Suprapubic skin (tissue), 3 donors: ENCODE results near the gene CSRP1.

Experiments used
- CTCF ChIP-seq, 2 donors: fragments of 200-600 bp in 1 of 2; fragments of 450-650 bp in 1 of 2; sonication (generic) in 1 of 2; IDR thresholded peaks; one replicate each; pipeline ENCODE4 v1.5.1; 2016 to 2019; ENCODE audit warnings: antibody characterized with exemption in 2 of 2, mild to moderate bottlenecking in 1 of 2, moderate library complexity in 1 of 2
- EP300 ChIP-seq: sonication (generic); formaldehyde crosslinking; IDR thresholded peaks from one replicate; pipeline ENCODE4 v1.6.1; 2017; ENCODE audit warnings: antibody characterized with exemption
- POLR2A ChIP-seq, 2 donors: fragments of 450-650 bp; IDR thresholded peaks; one replicate each; pipeline ENCODE4 v1.6.1; 2017; ENCODE audit warnings: antibody characterized with exemption in 2 of 2, mild to moderate bottlenecking in 2 of 2, moderate library complexity in 2 of 2

DNA sequence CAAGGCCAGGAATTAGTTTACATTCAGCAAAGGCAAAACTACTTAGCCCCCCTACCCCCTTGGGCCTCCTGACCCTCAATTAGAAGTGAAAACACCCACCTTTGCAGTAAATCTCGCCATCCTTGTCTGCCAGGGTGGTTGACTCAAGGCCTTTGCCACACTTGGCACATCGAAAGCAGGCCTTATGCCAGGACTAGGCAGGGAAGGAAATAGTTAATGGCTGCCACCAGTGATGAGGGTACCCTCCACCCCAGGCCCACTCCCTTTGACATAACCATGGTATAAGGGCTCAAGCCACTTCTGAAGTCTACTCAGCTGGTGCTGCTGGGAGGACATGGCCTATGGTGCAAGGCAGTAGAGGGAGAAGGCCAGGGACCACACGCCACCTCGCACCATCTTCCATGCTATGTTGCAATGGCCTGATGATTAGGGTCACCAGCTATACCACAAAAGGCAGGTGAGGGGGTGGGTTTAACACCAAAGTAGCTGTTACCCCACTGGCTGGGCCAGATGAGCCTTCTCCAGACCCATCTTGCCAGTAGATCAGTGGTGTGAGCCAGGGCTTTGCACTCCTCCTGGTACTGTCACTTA, 21.6 kb downstream of the CSRP1 start:
- TF ChIP-seq CTCF (IDR thresholded peaks at IDR 0.05) (no peak), POLR2A (IDR thresholded peaks at IDR 0.05) (no peak), EP300 (no peak)
